Uterus (tissue), 4 donors: ENCODE measurements around the gene TMEM178B. TPM values are rescaled to one million over a fixed set of nuclear protein-coding genes. Genes with fewer than 3 reads are reported as not detected.
"Not testable (repeated sequence)": the region's sequence is repeated elsewhere in the genome, so short reads cannot be mapped to it uniquely, and the experiment has no call there.

Source experiments
- DNase-seq, 2 donors: peaks; one replicate each; pipeline ENCODE4 v3.0.0-alpha.2; 2019 to 2020
- H3K27ac ChIP-seq, 2 donors: fragments of 200-600 bp; sonication (generic); 1 replicate in 1 of 2; 2 replicates in 1 of 2; pipeline ENCODE4 v1.5.1; 2016 to 2018
- H3K27me3 ChIP-seq, 2 donors: fragments of 200-600 bp; sonication (generic); one replicate each; pipeline ENCODE4 v1.5.1; 2018 to 2019; ENCODE audit warnings: control low read depth in 1 of 2
- H3K36me3 ChIP-seq, 2 donors: fragments of 200-600 bp; sonication (generic); one replicate each; pipeline ENCODE4 v1.5.1; 2019; ENCODE audit warnings: control low read depth in 1 of 2
- H3K4me1 ChIP-seq, 2 donors: fragments of 200-600 bp; sonication (generic); one replicate each; pipeline ENCODE4 v1.5.1; 2018 to 2019; ENCODE audit warnings: control low read depth in 1 of 2
- H3K4me3 ChIP-seq, 2 donors: fragments of 200-600 bp; sonication (generic); 1 replicate in 1 of 2; 2 replicates in 1 of 2; pipeline ENCODE4 v1.5.1; 2018 to 2019; ENCODE audit warnings: mild to moderate bottlenecking in 1 of 2
- H3K9me3 ChIP-seq, 2 donors: fragments of 200-600 bp; sonication (generic); one replicate each; pipeline ENCODE4 v1.5.1; 2019; ENCODE audit warnings: control low read depth in 1 of 2
- POLR2A ChIP-seq, 2 donors: fragments of 450-650 bp; IDR thresholded peaks; one replicate each; pipeline ENCODE4 v1.6.1; 2016; ENCODE audit warnings: antibody characterized with exemption in 2 of 2, mild to moderate bottlenecking in 1 of 2, moderate library complexity in 1 of 2
- intact Hi-C: fragments of 100-400 bp; cut with DNase I; formaldehyde crosslinking; loops from one replicate; pipeline ENCODE4 v1.15.1; 2023; ENCODE audit warnings: low total_unique reads
- total RNA-seq, 4 donors: library from RNA; depleted of rRNA in 3 of 4; stranded (reverse); fragments of >200 nt in 3 of 4; gene quantifications; one replicate each; pipeline versions ENCODE4 v1.1.0 to v1.2.4, GENCODE V29; 2014 to 2023
- TF ChIP-seq, protein P1 (sequence below), 4 experiments: fragments of 200-600 bp in 2 of 4; fragments of 450-650 bp in 2 of 4; sonication (generic) in 2 of 4; IDR thresholded peaks; one replicate each; pipeline ENCODE4 v1.5.1; 2016 to 2019; ENCODE audit warnings: antibody characterized with exemption in 4 of 4, mild to moderate bottlenecking in 2 of 4, moderate library complexity in 1 of 4
- donor health status: DM: yes; HTN: yes; CAD: no.

Gene TMEM178B
- total RNA-seq, 4 donors from 2014 or later = 0.76 to 3.0 TPM; not detected in 2

- Histone ChIP-seq H3K27ac (no peak overlapping the region), H3K27me3 (no peaks in the 10 kb centered on the region), H3K36me3 (no peaks in the 10 kb centered on the region), H3K9me3 (no peaks in the 10 kb centered on the region), H3K4me1 (no peaks in the 10 kb centered on the region), H3K4me3 (no peak overlapping the region)
- TF ChIP-seq POLR2A (IDR thresholded peaks at IDR 0.05) = no peak
- TF ChIP-seq, protein P1, sequence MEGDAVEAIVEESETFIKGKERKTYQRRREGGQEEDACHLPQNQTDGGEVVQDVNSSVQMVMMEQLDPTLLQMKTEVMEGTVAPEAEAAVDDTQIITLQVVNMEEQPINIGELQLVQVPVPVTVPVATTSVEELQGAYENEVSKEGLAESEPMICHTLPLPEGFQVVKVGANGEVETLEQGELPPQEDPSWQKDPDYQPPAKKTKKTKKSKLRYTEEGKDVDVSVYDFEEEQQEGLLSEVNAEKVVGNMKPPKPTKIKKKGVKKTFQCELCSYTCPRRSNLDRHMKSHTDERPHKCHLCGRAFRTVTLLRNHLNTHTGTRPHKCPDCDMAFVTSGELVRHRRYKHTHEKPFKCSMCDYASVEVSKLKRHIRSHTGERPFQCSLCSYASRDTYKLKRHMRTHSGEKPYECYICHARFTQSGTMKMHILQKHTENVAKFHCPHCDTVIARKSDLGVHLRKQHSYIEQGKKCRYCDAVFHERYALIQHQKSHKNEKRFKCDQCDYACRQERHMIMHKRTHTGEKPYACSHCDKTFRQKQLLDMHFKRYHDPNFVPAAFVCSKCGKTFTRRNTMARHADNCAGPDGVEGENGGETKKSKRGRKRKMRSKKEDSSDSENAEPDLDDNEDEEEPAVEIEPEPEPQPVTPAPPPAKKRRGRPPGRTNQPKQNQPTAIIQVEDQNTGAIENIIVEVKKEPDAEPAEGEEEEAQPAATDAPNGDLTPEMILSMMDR (IDR thresholded peaks at IDR 0.05) = no peak
- intact Hi-C loops = no loop called here
- no peak for DNase-seq
Observed at GRCh38 chr7:141167381-141167964, 93.6 kb downstream of the TMEM178B start.

DNA sequence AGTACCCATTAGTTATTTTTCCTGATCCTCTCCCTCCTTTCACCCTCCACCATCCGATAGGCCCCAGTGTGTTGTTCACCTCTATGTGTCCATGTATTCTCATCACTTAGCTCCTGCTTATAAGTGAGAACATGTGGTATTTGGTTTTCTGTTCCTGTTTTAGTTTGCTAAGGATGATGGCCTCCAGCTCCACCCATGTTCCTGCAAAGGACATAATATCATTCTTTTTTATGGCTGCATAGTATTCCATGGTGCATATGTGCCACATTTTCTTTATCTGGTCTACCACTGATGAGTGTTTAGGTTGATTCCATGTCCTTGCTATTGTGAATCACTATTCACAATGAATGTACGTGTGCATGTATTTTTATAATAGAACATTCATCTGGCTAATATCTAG lies 95.3 kb downstream of the TMEM178B start:
- H3K27me3 ChIP-seq, DNase-seq, intact Hi-C loops: not testable (repeated sequence)

GRCh38 chr7:141175728-141176127 lies 101.9 kb downstream of the TMEM178B start:
- H3K9me3 ChIP-seq, H3K36me3 ChIP-seq, DNase-seq, H3K4me1 ChIP-seq, H3K4me3 ChIP-seq, H3K27ac ChIP-seq, intact Hi-C loops, H3K27me3 ChIP-seq: not testable (repeated sequence)

More for the DNA sequence above, 95.3 kb downstream of the TMEM178B start:
- H3K9me3 ChIP-seq, H3K4me1 ChIP-seq, H3K27ac ChIP-seq, H3K4me3 ChIP-seq, H3K36me3 ChIP-seq: not testable (repeated sequence)

GRCh38 chr7:141177120-141177519 lies 103.3 kb downstream of the TMEM178B start:
- H3K9me3 ChIP-seq, intact Hi-C loops, H3K36me3 ChIP-seq, H3K27me3 ChIP-seq, H3K4me1 ChIP-seq, H3K4me3 ChIP-seq, H3K27ac ChIP-seq, DNase-seq: not testable (repeated sequence)

DNA sequence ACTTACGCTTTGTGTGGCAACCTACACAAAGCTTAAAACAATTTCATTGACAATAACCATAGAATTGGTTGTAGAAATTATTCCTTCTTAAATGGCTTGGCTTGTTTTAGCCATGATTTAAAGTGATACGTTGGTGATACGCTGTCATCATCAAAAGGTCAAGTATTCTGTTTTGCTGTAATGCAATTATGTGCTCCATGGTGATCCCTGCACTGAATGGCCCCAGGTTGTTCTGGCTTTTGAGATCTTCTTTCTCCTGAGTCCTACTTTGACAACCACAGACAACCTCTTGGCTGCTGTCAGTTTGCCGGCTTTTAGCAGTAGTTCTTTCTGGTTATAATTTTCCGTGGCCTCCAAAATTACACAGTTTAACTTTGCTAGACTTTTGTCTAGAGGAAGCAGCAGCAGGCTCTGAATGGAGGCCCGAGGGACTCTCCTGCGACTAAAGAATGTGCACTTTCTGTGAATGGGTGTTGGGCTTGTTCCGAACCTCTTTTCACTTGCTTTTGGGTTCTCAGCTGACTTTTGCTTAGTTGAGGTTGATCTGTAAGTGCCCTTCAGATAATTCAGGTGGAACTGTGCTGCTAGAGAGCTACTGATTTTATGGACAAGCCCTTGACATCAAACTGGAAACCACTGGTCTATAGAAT lies 104.7 kb downstream of the TMEM178B start:
- Histone ChIP-seq H3K9me3 (no peaks in the 10 kb centered on the region), H3K4me1 (no peaks in the 10 kb centered on the region), H3K36me3 (no peaks in the 10 kb centered on the region), H3K4me3 (no peak overlapping the region), H3K27me3 (no peaks in the 10 kb centered on the region), H3K27ac (no peak overlapping the region)
- DNase-seq = no peak
- intact Hi-C loops = no loop called here
- TF ChIP-seq POLR2A (IDR thresholded peaks at IDR 0.05) = no peak
- TF ChIP-seq, protein P1 (IDR thresholded peaks at IDR 0.05) = no peak

DNA sequence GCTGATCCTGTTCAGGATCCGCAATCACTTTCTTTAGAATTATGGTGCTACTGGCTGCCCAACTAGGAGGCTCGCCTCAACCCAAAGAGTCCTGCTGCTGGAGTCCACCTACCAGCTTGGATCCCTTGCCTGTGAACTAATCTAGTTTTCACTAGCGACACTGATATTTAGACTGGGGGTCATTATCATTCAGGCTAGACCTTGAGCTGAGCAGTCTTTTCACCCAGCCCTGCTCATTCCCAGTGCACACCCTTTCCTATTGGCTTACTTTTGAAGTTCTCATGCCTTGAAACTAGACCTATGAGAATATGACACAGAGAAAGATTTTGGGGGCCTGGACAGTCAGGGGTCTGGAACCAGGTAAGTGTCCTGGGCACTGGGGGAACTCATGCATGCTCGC lies 107.9 kb downstream of the TMEM178B start:
- TF ChIP-seq, protein P1 (IDR thresholded peaks at IDR 0.05) = no peak
- no peak for TF ChIP-seq POLR2A (IDR thresholded peaks at IDR 0.05)
- no peaks in the 10 kb centered on the region for H3K27me3 ChIP-seq
- no peaks in the 10 kb centered on the region for H3K36me3 ChIP-seq
- intact Hi-C loops = no loop called here
- no peaks in the 10 kb centered on the region for H3K4me1 ChIP-seq
- no peak overlapping the region for H3K4me3 ChIP-seq
- H3K9me3 ChIP-seq = no peaks in the 10 kb centered on the region
- H3K27ac ChIP-seq = no peak overlapping the region
- DNase-seq = no peak
